HG03045 (cell line): Measurements from ENCODE around the gene TRMT61A.
"Not testable (repeated sequence)": the region's sequence is repeated elsewhere in the genome, so short reads cannot be mapped to it uniquely, and the experiment has no call there.

Source experiments
- ATAC-seq: cut with Tn5 transposase; IDR thresholded peaks from one replicate; pipeline ENCODE4 v1.9.1; 2021; ENCODE audit warnings: mild to moderate bottlenecking, moderate library complexity; ENCODE audit not compliant: unreplicated experiment

Gene TRMT61A

DNA sequence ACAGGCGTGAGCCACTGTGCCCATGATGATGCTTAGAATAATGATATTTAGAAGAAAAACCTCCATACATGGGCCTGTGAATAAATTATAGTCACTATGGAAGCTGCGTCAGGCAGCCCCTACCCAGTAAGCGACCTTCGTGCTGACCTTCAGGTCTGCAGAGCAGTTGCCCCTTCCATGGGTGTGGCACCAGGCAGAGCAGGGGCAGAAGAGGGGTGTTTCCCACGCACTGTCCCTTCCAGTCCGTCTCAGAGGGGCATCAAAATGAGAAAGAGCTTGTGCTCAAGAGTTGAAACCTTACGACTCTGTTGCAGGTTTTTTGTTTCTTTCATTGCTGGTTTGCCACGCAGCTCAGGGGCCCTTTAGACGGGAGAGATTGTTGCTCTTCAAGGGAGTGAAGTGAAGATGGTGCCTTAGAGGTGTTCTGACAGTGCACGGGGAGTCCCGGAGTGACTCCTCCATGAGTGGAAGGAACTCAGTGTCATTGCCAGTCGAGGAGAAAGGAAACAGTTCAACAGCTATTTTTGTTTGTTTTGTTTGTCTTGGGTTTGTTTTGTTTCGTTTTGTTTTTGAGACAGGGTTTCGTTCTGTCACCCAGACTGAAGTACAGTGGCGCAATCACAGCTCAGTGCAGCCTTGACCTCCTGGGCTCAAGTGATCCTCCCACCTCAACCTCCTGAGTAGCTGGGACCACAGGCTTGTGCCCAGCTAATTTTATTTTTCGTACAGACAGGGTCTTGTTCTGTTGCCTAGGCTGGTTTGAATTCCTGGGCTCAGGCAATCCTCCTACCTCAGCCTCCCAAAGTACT is 20.3 kb upstream of the TRMT61A start:
- no peak for ATAC-seq

DNA sequence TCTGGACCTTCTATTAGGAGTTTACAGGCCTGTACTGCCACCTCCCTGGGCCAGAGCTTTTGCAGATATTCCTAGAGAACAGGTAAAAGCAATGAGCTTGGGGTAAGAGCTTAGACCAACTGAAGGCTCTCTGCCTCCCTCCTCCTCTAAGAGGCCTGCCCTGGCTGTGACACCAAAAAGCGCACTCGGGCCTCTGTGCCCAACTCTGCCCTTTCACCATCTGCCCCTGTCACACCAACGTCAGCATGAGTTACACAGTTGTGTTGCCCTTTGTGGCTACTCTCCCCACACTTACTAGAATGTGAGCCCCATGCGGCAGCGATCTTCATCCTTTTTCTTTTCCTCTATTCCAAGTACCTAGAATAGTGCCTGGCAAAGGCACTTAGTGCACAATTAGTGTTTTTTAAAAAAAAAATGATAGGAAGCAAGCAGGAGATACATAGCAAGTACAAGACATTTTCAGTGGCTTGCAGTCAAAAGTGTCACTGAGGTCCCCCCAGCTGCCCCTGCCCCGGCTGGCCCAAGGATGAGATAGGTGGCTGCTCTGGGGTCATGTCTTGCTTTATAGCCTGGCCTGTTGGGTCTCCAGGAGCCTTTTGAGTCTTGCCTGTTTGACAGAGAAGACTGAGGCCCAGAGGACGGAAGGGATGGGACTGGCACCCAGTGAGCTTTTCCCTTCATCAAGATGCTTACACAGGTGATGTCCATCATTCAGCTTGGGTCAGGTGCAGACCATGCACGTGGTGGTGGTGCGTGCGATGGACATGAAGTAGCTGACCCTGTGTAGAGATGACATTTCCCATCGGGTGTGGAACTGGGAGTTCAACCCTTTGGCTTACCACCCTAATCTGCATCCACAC is 18.9 kb upstream of the TRMT61A start:
- no peak for ATAC-seq

- no peak for ATAC-seq
Observed at GRCh38 chr14:103510724-103511693, 18.0 kb upstream of the TRMT61A start.

GRCh38 chr14:103512180-103512579 is 16.8 kb upstream of the TRMT61A start:
- ATAC-seq: not testable (repeated sequence)

- no peak for ATAC-seq
Observed at GRCh38 chr14:103512701-103513611, 16.0 kb upstream of the TRMT61A start.

GRCh38 chr14:103514596-103515421 is 14.2 kb upstream of the TRMT61A start:
- no peak for ATAC-seq

GRCh38 chr14:103516426-103517173 is 12.4 kb upstream of the TRMT61A start:
- ATAC-seq: no peak

DNA sequence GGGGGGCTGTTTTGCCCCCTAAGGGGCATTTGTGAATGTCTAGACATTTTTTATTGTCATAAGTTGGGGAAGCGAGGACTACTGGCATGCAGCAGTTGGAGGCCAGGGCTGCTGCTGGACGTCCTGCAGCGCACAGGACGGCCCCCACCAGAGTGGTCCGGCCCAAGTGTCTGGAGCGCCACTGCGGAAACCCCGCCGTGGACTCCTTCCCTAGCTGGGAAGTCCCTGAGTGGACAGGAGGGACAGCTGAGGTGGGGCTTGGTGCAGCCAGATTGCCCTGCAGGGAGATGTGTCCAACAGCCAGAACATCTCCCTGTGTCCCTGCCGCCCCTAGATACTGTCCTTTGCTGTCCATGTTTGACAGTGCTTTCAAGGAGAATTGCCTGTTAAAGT is 11.8 kb upstream of the TRMT61A start:
- ATAC-seq: no peak

DNA sequence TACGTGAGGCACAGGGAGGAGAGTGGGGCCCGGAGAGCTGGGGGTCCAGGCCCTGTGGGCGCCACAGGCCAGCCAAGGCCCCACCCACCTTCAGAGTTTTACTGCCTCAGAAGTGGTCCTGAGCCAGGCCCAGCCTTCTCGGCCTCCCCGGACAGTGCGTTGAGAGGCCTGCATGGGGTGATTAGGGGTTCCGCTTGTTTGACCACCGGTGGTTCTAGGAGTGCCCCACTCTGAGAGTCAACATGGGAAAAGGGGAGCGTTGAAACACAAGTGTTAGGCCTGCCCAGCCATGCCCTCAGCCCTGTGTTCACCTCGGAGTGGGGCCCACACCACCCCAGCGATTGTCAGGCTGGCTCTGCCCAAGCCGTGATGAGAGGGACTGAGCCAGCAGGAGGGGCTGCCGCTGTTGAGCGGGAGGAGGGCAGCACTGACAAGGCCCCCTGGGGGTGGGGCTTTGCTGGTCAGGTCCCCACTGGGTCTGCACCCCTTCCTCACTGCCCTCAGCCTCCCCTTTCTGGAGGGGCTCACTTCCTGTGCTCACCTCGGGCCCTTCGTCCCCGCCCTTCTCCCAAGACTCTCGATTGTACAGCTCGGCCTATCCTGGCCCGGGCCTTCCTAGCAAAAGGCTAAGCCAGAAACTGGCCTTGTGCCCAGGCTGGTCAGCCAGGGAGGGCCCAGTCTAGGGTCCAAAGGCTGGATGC is 11.1 kb upstream of the TRMT61A start:
- ATAC-seq: no peak

GRCh38 chr14:103518422-103519042 is 10.5 kb upstream of the TRMT61A start:
- ATAC-seq: no peak

GRCh38 chr14:103519043-103519836 is 9.8 kb upstream of the TRMT61A start:
- no peak for ATAC-seq

- ATAC-seq: no peak
Observed at GRCh38 chr14:103519837-103520212, 9.2 kb upstream of the TRMT61A start.

- no peak for ATAC-seq
Observed at GRCh38 chr14:103520269-103520656, 8.7 kb upstream of the TRMT61A start.

- ATAC-seq: no peak
Observed at GRCh38 chr14:103520657-103521437, 8.1 kb upstream of the TRMT61A start.

- no peak for ATAC-seq
Observed at GRCh38 chr14:103521438-103521950, 7.5 kb upstream of the TRMT61A start.
